ENCODE data around the gene DQX1. TPM values are rescaled to one million over a fixed set of nuclear protein-coding genes. Genes with fewer than 3 reads are reported as not detected.

Gene DQX1
- total and polyA plus RNA-seq, 2 of the 4 experiments (the other 2 are of a cell fraction), result 0.07 TPM; not detected in 1

DNA sequence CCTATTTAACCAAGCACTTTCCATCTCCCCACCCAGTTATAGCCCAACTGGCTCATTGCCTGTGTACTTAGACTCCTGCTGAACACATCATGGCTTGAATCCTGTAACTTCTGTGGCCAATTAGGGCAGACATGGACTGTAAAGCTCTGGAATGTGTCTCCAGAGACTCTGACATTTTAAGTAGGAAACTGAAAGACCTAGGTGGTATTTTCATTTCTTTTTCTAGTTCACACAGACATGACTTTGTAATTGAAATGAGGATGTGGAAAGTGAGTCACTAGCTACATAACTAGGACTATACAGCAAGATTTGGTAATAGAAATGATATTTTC is 40.7 kb upstream of the DQX1 start:
- Histone ChIP-seq H3K27me3 (ENCODE audit: control insufficient read depth, insufficient read depth, low read length) (no peaks in the 10 kb centered on the region), H3K36me3 (ENCODE audit: control insufficient read depth, insufficient read depth, low read length) (no peaks in the 10 kb centered on the region), H3K4ac (ENCODE audit: low read depth, low read length) (peak overlapping the region; percentile 42), H4K5ac (ENCODE audit: low read depth, low read length) (peak overlapping the region; percentile 68; the same call in 1 of the 2 replicates), H3K23ac (ENCODE audit: low read depth, low read length) (0 out of 2 replicates have a peak overlapping the region, but pooled peaks have one; percentile 18), H2BK120ac (ENCODE audit: low read depth, low read length) (peak overlapping the region; percentile 85), H2AK9ac (replicated peaks; ENCODE audit: low read depth, low read length, poor library complexity) (no peak overlapping the region), H3K56ac (ENCODE audit: extremely low read depth, insufficient read depth, low read length) (no peak overlapping the region), H3K14ac (replicated peaks; ENCODE audit: low read depth, low read length) (peak overlapping the region; percentile 78), H3K4me2 (ENCODE audit: low read depth, low read length) (peak overlapping the region; percentile 70; the same call in 1 of the 2 replicates), H2AFZ (replicated peaks; ENCODE audit: low read length, poor library complexity) (peak overlapping the region; percentile 10), H3K9ac (ENCODE audit: low read depth, low read length) (no peak overlapping the region), H3K4me1 (ENCODE audit: control insufficient read depth, insufficient read depth, low read length) (peaks cover 14% of the 10 kb centered on the region), H2BK15ac (ENCODE audit: low read depth, low read length) (peak overlapping the region; percentile 32; the same call in 2 of the 3 replicates), H4K20me1 (ENCODE audit: insufficient read depth, low read length) (no peaks in the 10 kb centered on the region), H2BK20ac (ENCODE audit: low read depth, low read length) (peak overlapping the region; percentile 80), H2BK5ac (ENCODE audit: low read depth, low read length, poor library complexity, severe bottlenecking) (peak overlapping the region; percentile 99), H3K18ac (ENCODE audit: low read depth, low read length) (peak overlapping the region; percentile 89; the same call in 1 of the 2 replicates), H4K8ac (ENCODE audit: low read depth in 2 of 2, low read length in 2 of 2) (peak overlapping the region; percentile 7 to 57; a peak in 3 of 4 replicates), H3K9me1 (ENCODE audit: insufficient read depth, low read length) (peaks cover 25% of the 10 kb centered on the region), H4K91ac (ENCODE audit: insufficient read depth, low read depth, low read length) (peak overlapping the region; percentile 45), H3K4me3 (ENCODE audit: insufficient read depth, low read depth, low read length) (no peak overlapping the region), H3K79me1 (ENCODE audit: low read depth in 1 of 2, low read length in 2 of 2) (no peaks in the 10 kb centered on the region), H3K27ac (ENCODE audit: insufficient read depth, low read length) (peak overlapping the region; percentile 53), H3K9me3 (ENCODE audit: control insufficient read depth, insufficient read depth, low read length) (no peaks in the 10 kb centered on the region), H2AK5ac (ENCODE audit: low read depth, low read length) (peak overlapping the region; percentile 69; the same call in 1 of the 2 replicates)
- intact Hi-C loops (cut with micrococcal nuclease), result no loop called here
- ATAC-seq (ENCODE audit: low read depth) (peak; percentile 55), DNase-seq (peak; percentile 75)
- no TSS peak for BruUV-seq (replicated peaks)
- in situ Hi-C loops (cut with MboI; ENCODE audit: low sequenced_read_pairs), result no loop called here
- dilution Hi-C loops (cut with HindIII; ENCODE audit: low sequenced_read_pairs, unreplicated experiment), result no loop called here
- ChIA-PET POLR2A (ENCODE audit: unreplicated experiment) (interaction anchor here (1.0 to 1.3 kb wide), 2 partner anchors 9 to 13 kb away, joined by 3 read pairs; partner anchors contain the start of gene LOXL3), CTCF (no interaction called here)
- TF ChIP-seq, protein P1, sequence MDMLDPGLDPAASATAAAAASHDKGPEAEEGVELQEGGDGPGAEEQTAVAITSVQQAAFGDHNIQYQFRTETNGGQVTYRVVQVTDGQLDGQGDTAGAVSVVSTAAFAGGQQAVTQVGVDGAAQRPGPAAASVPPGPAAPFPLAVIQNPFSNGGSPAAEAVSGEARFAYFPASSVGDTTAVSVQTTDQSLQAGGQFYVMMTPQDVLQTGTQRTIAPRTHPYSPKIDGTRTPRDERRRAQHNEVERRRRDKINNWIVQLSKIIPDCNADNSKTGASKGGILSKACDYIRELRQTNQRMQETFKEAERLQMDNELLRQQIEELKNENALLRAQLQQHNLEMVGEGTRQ (IDR thresholded peaks at IDR 0.05; ENCODE audit: low read depth, low read length), result no peak
- no peak for TF ChIP-seq RFX5 (IDR thresholded peaks at IDR 0.05; ENCODE audit: low read depth, low read length)
- TF ChIP-seq ELK1 (IDR thresholded peaks at IDR 0.05; ENCODE audit: borderline replicate concordance, low read depth, low read length), result no peak
- TF ChIP-seq MXI1 (IDR thresholded peaks at IDR 0.05; ENCODE audit: borderline replicate concordance, low read depth, low read length), result no peak
- TF ChIP-seq BHLHE40 (IDR thresholded peaks at IDR 0.05; ENCODE audit: low read depth, low read length), result no peak
- TF ChIP-seq FOS (IDR thresholded peaks at IDR 0.05; ENCODE audit: low read depth, low read length), result no peak
- TF ChIP-seq MAZ (IDR thresholded peaks at IDR 0.05; ENCODE audit: borderline replicate concordance, low read depth, low read length), result no peak
- no peak for TF ChIP-seq NFE2L2 (IDR thresholded peaks at IDR 0.05; ENCODE audit: low read depth, low read length)
- TF ChIP-seq MAFK (IDR thresholded peaks at IDR 0.05; ENCODE audit: low read depth, low read length), result no peak
- no peak for TF ChIP-seq SMC3 (IDR thresholded peaks at IDR 0.05; ENCODE audit: low read depth, low read length)
- TF ChIP-seq RAD21 (IDR thresholded peaks at IDR 0.05; ENCODE audit: low read length), result no peak
- no peak for TF ChIP-seq RCOR1 (IDR thresholded peaks at IDR 0.05; ENCODE audit: insufficient replicate concordance, low read length)
- no peak for TF ChIP-seq POLR2A (IDR thresholded peaks at IDR 0.05; ENCODE audit: low read depth, low read length)
- no peak; the same call in 1 of the 2 replicates for TF ChIP-seq CEBPB (IDR thresholded peaks at IDR 0.05; ENCODE audit: low read depth, low read length)
- no peak for TF ChIP-seq CHD1 (IDR thresholded peaks at IDR 0.05; ENCODE audit: low read depth, low read length)
- TF ChIP-seq, protein P2, sequence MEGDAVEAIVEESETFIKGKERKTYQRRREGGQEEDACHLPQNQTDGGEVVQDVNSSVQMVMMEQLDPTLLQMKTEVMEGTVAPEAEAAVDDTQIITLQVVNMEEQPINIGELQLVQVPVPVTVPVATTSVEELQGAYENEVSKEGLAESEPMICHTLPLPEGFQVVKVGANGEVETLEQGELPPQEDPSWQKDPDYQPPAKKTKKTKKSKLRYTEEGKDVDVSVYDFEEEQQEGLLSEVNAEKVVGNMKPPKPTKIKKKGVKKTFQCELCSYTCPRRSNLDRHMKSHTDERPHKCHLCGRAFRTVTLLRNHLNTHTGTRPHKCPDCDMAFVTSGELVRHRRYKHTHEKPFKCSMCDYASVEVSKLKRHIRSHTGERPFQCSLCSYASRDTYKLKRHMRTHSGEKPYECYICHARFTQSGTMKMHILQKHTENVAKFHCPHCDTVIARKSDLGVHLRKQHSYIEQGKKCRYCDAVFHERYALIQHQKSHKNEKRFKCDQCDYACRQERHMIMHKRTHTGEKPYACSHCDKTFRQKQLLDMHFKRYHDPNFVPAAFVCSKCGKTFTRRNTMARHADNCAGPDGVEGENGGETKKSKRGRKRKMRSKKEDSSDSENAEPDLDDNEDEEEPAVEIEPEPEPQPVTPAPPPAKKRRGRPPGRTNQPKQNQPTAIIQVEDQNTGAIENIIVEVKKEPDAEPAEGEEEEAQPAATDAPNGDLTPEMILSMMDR (conservative IDR thresholded peaks at IDR 0.05; ENCODE audit: low read depth, low read length), result no peak

Measured in IMR-90 (cell line).